ENCODE measurements around the gene TSFM.

- TF ChIP-seq SNAI2 (CRISPR knock-in tag; IDR thresholded peaks at IDR 0.05) (no peak), ESRRG (CRISPR knock-in tag; IDR thresholded peaks at IDR 0.05) (no peak), CREB5 (CRISPR knock-in tag; IDR thresholded peaks at IDR 0.05; ENCODE audit: low read depth) (no peak), CSRNP3 (CRISPR knock-in tag; IDR thresholded peaks at IDR 0.05) (no peak), PATZ1 (CRISPR knock-in tag; IDR thresholded peaks at IDR 0.05; ENCODE audit: borderline replicate concordance) (no peak; the same call in 1 of the 2 replicates), ZNF8 (CRISPR knock-in tag; IDR thresholded peaks at IDR 0.05) (no peak)
Measured at GRCh38 chr12:57782243-57782607, 362 bp upstream of the TSFM start.

Data from SK-N-SH treated with all-trans-retinoic acid at 6 μM for 48 hours (cell line).